Chondrocyte (in vitro differentiated cells): ENCODE measurements around the gene IRF2BPL. TPM values are rescaled to one million over a fixed set of nuclear protein-coding genes. Genes with fewer than 3 reads are reported as not detected.

Experiments used
- DNase-seq: peaks from one replicate; pipeline ENCODE4 v3.0.0; 2021; ENCODE audit warnings: mixed read lengths, low spot score
- H3K27ac Mint-ChIP-seq: one replicate; pipeline ENCODE4 v1.8.0; 2021; ENCODE audit warnings: mild to moderate bottlenecking, moderate library complexity, mixed read lengths; ENCODE audit not compliant: unreplicated experiment
- H3K27me3 Mint-ChIP-seq: 2 replicates; pipeline ENCODE4 v1.8.0; 2021; ENCODE audit warnings: low read depth, mixed read lengths
- H3K36me3 Mint-ChIP-seq: 2 replicates; pipeline ENCODE4 v1.8.0; 2021; ENCODE audit warnings: low read depth, mixed read lengths
- H3K4me1 Mint-ChIP-seq: 2 replicates; pipeline ENCODE4 v1.8.0; 2021; ENCODE audit warnings: low read depth, mild to moderate bottlenecking, mixed read lengths
- H3K4me3 Mint-ChIP-seq: one replicate; pipeline ENCODE4 v1.8.0; 2021; ENCODE audit warnings: mild to moderate bottlenecking, moderate library complexity, mixed read lengths; ENCODE audit not compliant: unreplicated experiment
- H3K9me3 Mint-ChIP-seq: 2 replicates; pipeline ENCODE4 v1.8.0; 2021; ENCODE audit warnings: low read depth, mixed read lengths
- total RNA-seq: library from RNA; stranded (reverse); gene quantifications from 3 replicates; pipeline ENCODE4 v1.2.1, GENCODE V29; 2021
- TF ChIP-seq, protein P1 (sequence below): fragments of 200-600 bp; sonication (generic); IDR thresholded peaks from 2 replicates; pipeline ENCODE4 v1.5.0; 2021; ENCODE audit warnings: antibody characterized with exemption, mild to moderate bottlenecking, moderate library complexity

Gene IRF2BPL
- total RNA-seq, 1 donor from 2014 or later: 56.0 TPM

DNA sequence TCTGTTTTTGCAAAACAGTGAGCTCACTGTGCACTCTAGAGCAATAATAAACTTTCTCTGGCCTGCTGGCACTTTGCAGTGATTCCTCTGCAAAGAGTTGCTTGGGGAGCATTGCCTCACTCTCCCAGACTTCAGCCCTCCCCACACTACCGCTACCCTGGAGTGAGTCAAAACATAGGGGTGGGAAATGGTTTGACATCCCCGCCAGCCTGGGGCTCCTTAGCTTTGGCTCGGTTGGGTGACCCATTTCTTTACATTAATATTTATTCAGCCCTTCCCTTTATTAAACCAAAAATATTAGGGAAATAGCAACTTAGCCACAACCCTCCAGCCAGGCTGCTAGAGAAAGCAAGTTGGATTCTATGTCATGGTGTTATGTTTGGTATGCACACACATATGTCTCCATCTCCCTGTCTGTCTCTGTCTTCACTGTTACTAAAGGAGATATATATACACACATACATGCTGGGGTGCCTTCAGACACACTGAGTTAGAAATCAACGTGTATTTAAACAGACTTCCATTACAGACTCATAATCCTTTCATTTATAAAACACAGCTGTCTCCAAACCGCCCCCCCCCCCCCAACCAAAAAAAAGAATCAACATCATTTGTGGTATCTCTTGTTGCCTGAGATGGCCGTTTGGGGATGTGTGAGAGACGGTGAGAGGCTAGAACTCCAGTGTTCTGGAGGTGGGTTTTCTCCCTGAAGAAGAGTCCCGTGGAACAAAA, 3.4 kb upstream of the IRF2BPL start:
- DNase-seq: no peak
- TF ChIP-seq, protein P1, sequence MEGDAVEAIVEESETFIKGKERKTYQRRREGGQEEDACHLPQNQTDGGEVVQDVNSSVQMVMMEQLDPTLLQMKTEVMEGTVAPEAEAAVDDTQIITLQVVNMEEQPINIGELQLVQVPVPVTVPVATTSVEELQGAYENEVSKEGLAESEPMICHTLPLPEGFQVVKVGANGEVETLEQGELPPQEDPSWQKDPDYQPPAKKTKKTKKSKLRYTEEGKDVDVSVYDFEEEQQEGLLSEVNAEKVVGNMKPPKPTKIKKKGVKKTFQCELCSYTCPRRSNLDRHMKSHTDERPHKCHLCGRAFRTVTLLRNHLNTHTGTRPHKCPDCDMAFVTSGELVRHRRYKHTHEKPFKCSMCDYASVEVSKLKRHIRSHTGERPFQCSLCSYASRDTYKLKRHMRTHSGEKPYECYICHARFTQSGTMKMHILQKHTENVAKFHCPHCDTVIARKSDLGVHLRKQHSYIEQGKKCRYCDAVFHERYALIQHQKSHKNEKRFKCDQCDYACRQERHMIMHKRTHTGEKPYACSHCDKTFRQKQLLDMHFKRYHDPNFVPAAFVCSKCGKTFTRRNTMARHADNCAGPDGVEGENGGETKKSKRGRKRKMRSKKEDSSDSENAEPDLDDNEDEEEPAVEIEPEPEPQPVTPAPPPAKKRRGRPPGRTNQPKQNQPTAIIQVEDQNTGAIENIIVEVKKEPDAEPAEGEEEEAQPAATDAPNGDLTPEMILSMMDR: no peak
- Mint-ChIP-seq H3K27me3 (no peaks in the 10 kb centered on the region), H3K27ac (peak overlapping the region; percentile 96), H3K9me3 (no peaks in the 10 kb centered on the region), H3K36me3 (no peaks in the 10 kb centered on the region), H3K4me3 (peak overlapping the region; percentile 74), H3K4me1 (peaks cover 61% of the 10 kb centered on the region)

DNA sequence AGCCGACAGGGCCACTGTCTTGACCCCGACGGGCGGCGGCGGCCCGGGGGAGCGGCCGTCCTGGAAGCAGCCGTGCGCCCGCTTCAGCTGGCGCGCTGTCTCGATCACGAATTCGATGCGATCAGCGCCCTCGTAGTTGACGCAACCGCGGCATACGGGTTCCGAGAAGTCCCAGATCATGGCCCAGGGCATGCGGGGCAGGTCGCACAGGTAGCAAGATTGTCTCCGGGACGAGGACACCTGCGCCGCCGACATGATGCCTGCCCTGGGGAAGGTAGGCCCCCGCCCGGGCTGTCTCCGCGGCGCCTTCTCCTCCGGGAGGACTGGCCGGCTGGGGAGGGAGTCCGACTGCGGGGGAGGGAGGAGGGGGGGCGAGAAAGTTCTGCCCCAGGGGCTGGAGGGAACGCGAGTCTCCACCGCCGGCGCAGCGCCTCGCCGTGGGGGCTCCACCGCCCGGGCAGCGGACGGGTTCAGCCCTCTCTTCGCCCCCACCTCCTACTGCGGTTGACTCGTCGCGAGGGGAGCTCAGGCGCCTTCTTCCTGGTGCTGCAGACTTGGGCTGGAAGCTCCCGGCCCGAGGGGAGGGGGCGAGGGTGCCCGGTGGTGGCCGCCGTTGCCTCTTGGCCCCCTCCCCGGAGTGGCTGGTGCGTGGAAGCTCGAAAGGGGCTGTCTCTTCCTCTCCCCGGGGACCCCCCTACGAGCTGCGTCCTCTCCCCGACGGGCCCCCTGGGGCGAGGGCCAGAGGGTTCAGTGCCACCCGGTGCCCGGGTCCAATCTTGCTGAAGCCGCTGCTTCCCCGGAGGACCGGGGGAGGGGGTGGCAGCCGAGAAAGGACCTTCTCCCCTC, 747 bp downstream of the IRF2BPL start:
- peak; percentile 94 for DNase-seq
- TF ChIP-seq, protein P1: peak; percentile 61
- no peaks in the 10 kb centered on the region for H3K9me3 Mint-ChIP-seq
- H3K4me3 Mint-ChIP-seq: peak overlapping the region; percentile 73
- H3K27me3 Mint-ChIP-seq: no peaks in the 10 kb centered on the region
- H3K36me3 Mint-ChIP-seq: peaks cover 12% of the 10 kb centered on the region
- H3K4me1 Mint-ChIP-seq: peaks cover 55% of the 10 kb centered on the region
- peak overlapping the region; percentile 88 for H3K27ac Mint-ChIP-seq

DNA sequence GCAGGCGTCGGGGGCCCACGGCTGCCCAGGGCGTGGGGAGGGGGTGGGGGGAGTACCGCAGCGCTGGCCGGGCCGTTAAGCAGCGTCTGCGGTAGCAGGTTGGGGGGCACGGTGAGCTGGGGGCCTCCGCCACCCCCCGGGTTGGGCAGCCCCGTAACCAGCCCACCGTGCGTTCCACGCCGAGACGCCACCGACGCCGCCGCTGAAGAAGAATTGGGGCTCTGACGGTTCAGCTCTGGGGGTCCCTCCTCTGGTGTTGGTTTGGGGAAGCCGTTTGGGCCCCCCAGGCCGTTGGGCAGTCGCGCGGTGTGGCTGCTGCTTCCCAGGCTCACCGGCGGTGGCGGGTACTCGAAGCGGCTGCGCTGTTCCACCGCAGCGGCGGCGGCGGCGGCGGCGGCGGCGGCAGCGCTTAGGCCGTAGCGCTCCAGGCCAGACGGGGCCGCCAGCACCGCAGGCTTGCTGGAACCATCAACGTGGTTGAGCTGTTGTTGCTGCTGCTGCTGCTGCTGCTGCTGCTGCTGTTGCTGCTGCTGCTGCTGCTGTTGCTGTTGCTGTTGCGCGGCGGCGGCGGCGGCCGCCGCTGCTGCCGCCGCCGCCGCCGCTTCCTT, 1.5 kb downstream of the IRF2BPL start:
- Mint-ChIP-seq H3K27me3 (no peaks in the 10 kb centered on the region), H3K27ac (peak overlapping the region; percentile 88), H3K36me3 (peaks cover 12% of the 10 kb centered on the region), H3K4me1 (peaks cover 53% of the 10 kb centered on the region), H3K9me3 (no peaks in the 10 kb centered on the region), H3K4me3 (peak overlapping the region; percentile 83)
- no peak for DNase-seq
- TF ChIP-seq, protein P1: peak; percentile 28

DNA sequence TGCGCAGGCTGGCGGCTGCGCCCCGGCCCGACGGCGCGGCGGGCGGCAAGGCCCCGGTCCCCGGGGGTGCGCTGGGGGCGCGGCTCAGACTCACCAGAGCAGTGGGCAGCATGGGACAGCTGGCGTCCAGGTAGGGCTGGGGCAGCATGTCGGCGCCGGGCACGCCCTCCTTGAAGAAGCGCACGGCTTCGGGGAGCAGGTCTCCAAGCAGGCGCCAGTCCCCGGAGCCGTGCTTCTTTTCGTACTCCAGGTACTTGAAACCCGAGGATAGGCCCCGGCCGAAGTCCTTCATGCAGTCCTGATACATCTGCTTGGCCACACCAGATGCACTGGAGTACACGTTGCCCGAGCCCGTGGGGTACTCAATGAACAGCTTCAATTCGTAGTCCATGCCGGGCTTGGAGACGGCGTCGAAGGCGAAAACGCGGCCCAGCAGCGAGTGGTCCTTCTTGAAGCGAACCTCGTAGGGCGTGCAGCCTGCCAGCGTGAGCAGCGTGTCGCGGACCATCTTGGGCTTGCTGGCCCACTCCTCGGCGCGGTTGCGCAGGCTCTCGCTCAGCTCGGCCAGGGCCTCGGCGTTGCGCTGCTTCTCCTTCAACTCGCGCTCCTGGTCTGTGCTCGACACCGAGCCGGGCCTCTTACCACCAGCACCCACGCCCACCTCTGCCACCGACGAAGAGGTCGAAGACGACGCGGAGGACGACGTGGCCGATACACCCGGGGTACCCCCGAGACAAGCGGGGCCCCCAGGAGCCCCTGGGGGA, 2.2 kb downstream of the IRF2BPL start:
- TF ChIP-seq, protein P1: no peak
- no peaks in the 10 kb centered on the region for H3K9me3 Mint-ChIP-seq
- peaks cover 46% of the 10 kb centered on the region for H3K4me1 Mint-ChIP-seq
- H3K27ac Mint-ChIP-seq: peak overlapping the region; percentile 89
- H3K36me3 Mint-ChIP-seq: peaks cover 12% of the 10 kb centered on the region
- peak overlapping the region; percentile 83 for H3K4me3 Mint-ChIP-seq
- H3K27me3 Mint-ChIP-seq: no peaks in the 10 kb centered on the region
- peak; percentile 94 for DNase-seq
